ENCODE measurements around the gene ZNF146. TPM values are rescaled to one million over a fixed set of nuclear protein-coding genes. Genes with fewer than 3 reads are reported as not detected.
"Not testable (repeated sequence)": the region's sequence is repeated elsewhere in the genome, so short reads cannot be mapped to it uniquely, and the experiment has no call there.

Gene ZNF146
- total and polyA plus RNA-seq, 2 experiments from 2014 or later: 60.0 to 64.6 TPM

GRCh38 chr19:36222503-36222902, 7.6 kb downstream of the ZNF146 start:
- Histone ChIP-seq H3K79me2 (ENCODE audit: insufficient read depth) (peaks cover 97% of the 10 kb centered on the region), H3K4me3 (no peak overlapping the region), H3K9me2 (ENCODE audit: insufficient read depth) (no peaks in the 10 kb centered on the region), H3K36me3 (ENCODE audit: low read depth) (peaks cover 37% of the 10 kb centered on the region), H3K4me1 (ENCODE audit: insufficient read depth) (peaks cover 29% of the 10 kb centered on the region), H3K9ac (no peak overlapping the region), H3K9me3 (ENCODE audit: low read depth) (no peaks in the 10 kb centered on the region), H3K27me3 (replicated peaks; ENCODE audit: insufficient read depth) (no peaks in the 10 kb centered on the region), H3K27ac (no peak overlapping the region), H4K20me1 (ENCODE audit: insufficient read depth) (peaks cover 27% of the 10 kb centered on the region; the same call in 1 of the 2 replicates), H2AFZ (no peak overlapping the region), H3F3A (ENCODE audit: insufficient read depth) (peaks cover 45% of the 10 kb centered on the region), H3K4me2 (ENCODE audit: unreplicated experiment) (no peak overlapping the region)
- DNase-seq: no peak
- 97 to 98% methylated on average over 4 of the region's 4 CpGs for whole genome bisulfite sequencing, 2 experiments (ENCODE audit: low coverage in 1 of 2, low lambda C conversion rate in 2 of 2, missing lambda C conversion rate in 2 of 2)
- in situ Hi-C loops (cut with MboI): no loop called here
- no peak for TF ChIP-seq EZH2 (IDR thresholded peaks at IDR 0.05; ENCODE audit: insufficient read depth, poor library complexity, severe bottlenecking)
- TF ChIP-seq EZH2phosphoT487 (IDR thresholded peaks at IDR 0.05; ENCODE audit: insufficient read depth, low read depth): no peak

GRCh38 chr19:36225219-36225892, 10.4 kb downstream of the ZNF146 start:
- Histone ChIP-seq H3K27ac (peak overlapping the region; percentile 75), H3F3A (ENCODE audit: insufficient read depth) (peaks cover 43% of the 10 kb centered on the region), H2AFZ (no peak overlapping the region), H3K4me1 (ENCODE audit: insufficient read depth) (peaks cover 29% of the 10 kb centered on the region), H3K9me3 (ENCODE audit: low read depth) (no peaks in the 10 kb centered on the region), H3K9ac (peak overlapping the region; percentile 58), H3K9me2 (ENCODE audit: insufficient read depth) (no peaks in the 10 kb centered on the region), H3K4me3 (peak overlapping the region; percentile 56), H3K79me2 (ENCODE audit: insufficient read depth) (peaks cover 97% of the 10 kb centered on the region), H3K27me3 (replicated peaks; ENCODE audit: insufficient read depth) (no peaks in the 10 kb centered on the region), H4K20me1 (ENCODE audit: insufficient read depth) (peaks cover 38% of the 10 kb centered on the region; the same call in 1 of the 2 replicates), H3K36me3 (ENCODE audit: low read depth) (peaks cover 53% of the 10 kb centered on the region), H3K4me2 (ENCODE audit: unreplicated experiment) (peak overlapping the region; percentile 78)
- TF ChIP-seq EZH2 (IDR thresholded peaks at IDR 0.05; ENCODE audit: insufficient read depth, poor library complexity, severe bottlenecking) (no peak), EZH2phosphoT487 (IDR thresholded peaks at IDR 0.05; ENCODE audit: insufficient read depth, low read depth) (no peak)
- peak; percentile 71 for DNase-seq
- in situ Hi-C loops (cut with MboI): no loop called here
- WGBS, 2 experiments (ENCODE audit: low coverage in 1 of 2, low lambda C conversion rate in 2 of 2, missing lambda C conversion rate in 2 of 2): 53 to 60% methylated on average over 5 of the region's 5 CpGs

- H4K20me1 ChIP-seq (ENCODE audit: insufficient read depth); H3K4me2 ChIP-seq (ENCODE audit: unreplicated experiment); H3K4me3 ChIP-seq; DNase-seq; H3K27ac ChIP-seq; H2AFZ ChIP-seq; H3K9ac ChIP-seq; H3K9me3 ChIP-seq (ENCODE audit: low read depth); H3K4me1 ChIP-seq (ENCODE audit: insufficient read depth); in situ Hi-C loops (cut with MboI); H3K9me2 ChIP-seq (ENCODE audit: insufficient read depth); H3K27me3 ChIP-seq (replicated peaks; ENCODE audit: insufficient read depth): not testable (repeated sequence)
- H3K36me3 ChIP-seq (ENCODE audit: low read depth): peaks cover 94% of the 10 kb centered on the region
- WGBS, 2 experiments (ENCODE audit: low coverage in 1 of 2, low lambda C conversion rate in 2 of 2, missing lambda C conversion rate in 2 of 2): 78 to 87% methylated on average over 7 of the region's 7 CpGs
- H3K79me2 ChIP-seq (ENCODE audit: insufficient read depth): peaks cover 76% of the 10 kb centered on the region
- peaks cover 14% of the 10 kb centered on the region; the same call in 1 of the 2 replicates for H3F3A ChIP-seq (ENCODE audit: insufficient read depth)
Observed at GRCh38 chr19:36233626-36234025, 18.7 kb downstream of the ZNF146 start.

- Histone ChIP-seq H3K27ac (no peak overlapping the region), H3K4me3 (no peak overlapping the region), H3K9me3 (ENCODE audit: low read depth) (no peaks in the 10 kb centered on the region), H3K79me2 (ENCODE audit: insufficient read depth) (peaks cover 48% of the 10 kb centered on the region), H3K9ac (no peak overlapping the region), H2AFZ (no peak overlapping the region), H4K20me1 (ENCODE audit: insufficient read depth) (no peaks in the 10 kb centered on the region), H3K4me2 (ENCODE audit: unreplicated experiment) (no peak overlapping the region), H3K27me3 (replicated peaks; ENCODE audit: insufficient read depth) (no peaks in the 10 kb centered on the region), H3F3A (ENCODE audit: insufficient read depth) (peaks cover 14% of the 10 kb centered on the region; the same call in 1 of the 2 replicates), H3K9me2 (ENCODE audit: insufficient read depth) (no peaks in the 10 kb centered on the region), H3K36me3 (ENCODE audit: low read depth) (peaks cover 77% of the 10 kb centered on the region), H3K4me1 (ENCODE audit: insufficient read depth) (no peaks in the 10 kb centered on the region)
- WGBS, 2 experiments (ENCODE audit: low coverage in 1 of 2, low lambda C conversion rate in 2 of 2, missing lambda C conversion rate in 2 of 2): 96 to 98% methylated on average over 6 of the region's 6 CpGs
- in situ Hi-C loops (cut with MboI): no loop called here
- DNase-seq: no peak
- TF ChIP-seq EZH2 (IDR thresholded peaks at IDR 0.05; ENCODE audit: insufficient read depth, poor library complexity, severe bottlenecking): no peak
- no peak for TF ChIP-seq EZH2phosphoT487 (IDR thresholded peaks at IDR 0.05; ENCODE audit: insufficient read depth, low read depth)
Observed at GRCh38 chr19:36236304-36236945, 21.5 kb downstream of the ZNF146 start.

Data from GM23248 (cell line).